Adipose tissue (tissue), 3 donors: ENCODE data around the gene CRB1. TPM values are rescaled to one million over a fixed set of nuclear protein-coding genes. Genes with fewer than 3 reads are reported as not detected.

Experiments used
- H3K27ac ChIP-seq: one replicate; pipeline ENCODE4 v1.5.1; 2013; ENCODE audit warnings: low read depth, low read length
- WGBS, 3 donors: extraction: QIAGEN DNeasy Blood & Tissue Kit; methylation state at CpG; one replicate each; pipeline ENCODE4 v1.1.7; 2013; 5-methylcytosine and 5-hydroxymethylcytosine counted together
- polyA plus RNA-seq, 3 donors: library from polyadenylated mRNA; stranded (reverse); fragments of 200-250 nt; gene quantifications; one replicate each; pipeline ENCODE4 v1.2.3, GENCODE V29; 2013
- donor health status: healthy with polysubstance abuse.
- donor health status: Bipolar disorder and iron deficiency.
- donor health status: healthy.

The CRB1 gene
- polyA plus RNA-seq, 3 donors: 0.01 to 0.16 TPM; not detected in 1

GRCh38 chr1:197437601-197438000 lies 169.5 kb downstream of the CRB1 start:
- H3K27ac ChIP-seq: no peak overlapping the region
- WGBS, 3 donors: 89 to 96% (median 95%) methylated on average over 3 of the region's 3 CpGs

GRCh38 chr1:197438010-197438790 lies 170.1 kb downstream of the CRB1 start:
- 31 to 52% (median 40%) methylated on average over 3 of the region's 3 CpGs for WGBS, 3 donors
- no peak overlapping the region for H3K27ac ChIP-seq

- no peak overlapping the region for H3K27ac ChIP-seq
- 51 to 75% (median 66%) methylated on average over 4 of the region's 4 CpGs for WGBS, 3 donors
Observed at GRCh38 chr1:197439708-197440280, 171.7 kb downstream of the CRB1 start.

- H3K27ac ChIP-seq: no peak overlapping the region
- WGBS, 3 donors: 59 to 67% (median 65%) methylated on average over 2 of the region's 2 CpGs
Observed at GRCh38 chr1:197440715-197441114, 172.7 kb downstream of the CRB1 start.

- WGBS, 3 donors: 52 to 63% (median 57%) methylated on average over 8 of the region's 8 CpGs
- H3K27ac ChIP-seq: no peak overlapping the region
Observed at GRCh38 chr1:197441999-197442414, 174.0 kb downstream of the CRB1 start.

- WGBS, 3 donors: 25 to 60% (median 35%) methylated on average over 1 of the region's 1 CpG
Observed at GRCh38 chr1:197444755-197445154, 176.7 kb downstream of the CRB1 start.

GRCh38 chr1:197448121-197448779 lies 180.2 kb downstream of the CRB1 start:
- no peak overlapping the region for H3K27ac ChIP-seq
- WGBS, 3 donors: 67 to 80% (median 79%) methylated on average over 2 of the region's 2 CpGs

More at GRCh38 chr1:197444755-197445154, 176.7 kb downstream of the CRB1 start:
- no peak overlapping the region for H3K27ac ChIP-seq

GRCh38 chr1:197451381-197451780 lies 183.3 kb downstream of the CRB1 start:
- WGBS, 3 donors: 69 to 76% (median 69%) methylated on average over 5 of the region's 5 CpGs
- H3K27ac ChIP-seq: no peak overlapping the region

GRCh38 chr1:197453376-197454058 lies 185.5 kb downstream of the CRB1 start:
- H3K27ac ChIP-seq: no peak overlapping the region
- 94 to 97% (median 97%) methylated on average over 1 of the region's 1 CpG for WGBS, 3 donors

- 89 to 94% (median 93%) methylated on average over 5 of the region's 5 CpGs for WGBS, 3 donors
- no peak overlapping the region for H3K27ac ChIP-seq
Observed at GRCh38 chr1:197462539-197462938, 194.5 kb downstream of the CRB1 start.

- H3K27ac ChIP-seq: no peak overlapping the region
Observed at GRCh38 chr1:197463142-197463541, 195.1 kb downstream of the CRB1 start.

GRCh38 chr1:197464044-197464443 lies 196.0 kb downstream of the CRB1 start:
- 17 to 27% (median 23%) methylated on average over 7 of the region's 7 CpGs for WGBS, 3 donors
- no peak overlapping the region for H3K27ac ChIP-seq

- WGBS, 3 donors: 88 to 93% (median 89%) methylated on average over 3 of the region's 3 CpGs
- no peak overlapping the region for H3K27ac ChIP-seq
Observed at GRCh38 chr1:197465528-197466327, 197.7 kb downstream of the CRB1 start.

GRCh38 chr1:197466813-197467212 lies 198.8 kb downstream of the CRB1 start:
- no peak overlapping the region for H3K27ac ChIP-seq
- WGBS, 3 donors: 72 to 77% (median 76%) methylated on average over 3 of the region's 3 CpGs

GRCh38 chr1:197467881-197468280 lies 199.8 kb downstream of the CRB1 start:
- H3K27ac ChIP-seq: no peak overlapping the region
- 96 to 97% (median 96%) methylated on average over 1 of the region's 1 CpG for WGBS, 3 donors

- 72 to 93% (median 76%) methylated on average over 9 of the region's 9 CpGs for WGBS, 3 donors
Observed at GRCh38 chr1:197468543-197469175, 200.6 kb downstream of the CRB1 start.

GRCh38 chr1:197469620-197470210 lies 201.7 kb downstream of the CRB1 start:
- WGBS, 3 donors: 38 to 66% (median 40%) methylated on average over 7 of the region's 7 CpGs

More at GRCh38 chr1:197468543-197469175, 200.6 kb downstream of the CRB1 start:
- no peak overlapping the region for H3K27ac ChIP-seq

More at GRCh38 chr1:197469620-197470210, 201.7 kb downstream of the CRB1 start:
- no peak overlapping the region for H3K27ac ChIP-seq
